ENCODE data around the gene CIC. TPM values are rescaled to one million over a fixed set of nuclear protein-coding genes. Genes with fewer than 3 reads are reported as not detected.

The CIC gene
- total RNA-seq = 40.2 TPM

DNA sequence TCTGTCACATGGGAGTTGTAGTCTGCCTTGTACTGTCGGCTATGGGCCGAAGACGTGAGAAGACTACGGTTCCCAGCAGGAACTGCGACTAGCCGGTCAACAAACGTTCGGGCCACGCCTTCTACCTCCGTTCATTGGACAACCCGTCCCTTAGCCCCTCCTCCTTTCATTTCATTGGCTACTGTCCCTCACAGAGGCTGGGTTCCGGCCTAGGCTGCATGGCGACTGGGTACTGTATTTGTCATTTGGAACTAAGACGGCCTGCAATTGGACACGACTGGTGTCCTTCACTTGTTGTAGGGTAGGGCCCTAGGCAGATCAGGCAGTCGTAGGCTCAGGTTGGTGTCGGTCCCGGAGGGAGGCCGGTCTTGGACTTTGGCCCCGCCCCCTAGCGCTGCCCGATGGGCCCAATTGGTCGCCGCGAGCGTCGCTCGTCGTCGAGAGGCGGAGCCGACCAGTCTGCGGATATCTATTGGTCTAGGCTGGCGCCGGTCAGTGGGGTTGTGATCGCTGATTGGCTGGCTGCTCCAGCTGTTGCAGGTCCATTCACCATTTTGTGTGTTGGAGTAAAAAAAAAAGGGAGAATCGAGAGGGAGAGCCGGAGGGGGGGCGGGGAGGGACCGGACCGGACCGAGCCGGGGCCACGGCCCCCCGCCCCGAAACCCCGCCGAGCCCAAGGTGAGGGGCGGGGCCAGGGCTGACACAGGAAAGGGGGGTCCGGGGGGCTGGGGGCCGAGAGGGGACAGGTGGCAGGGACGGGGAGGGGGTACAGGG, at the start of gene CIC:
Gene CIC, plus strand, starts transcription at position 549 of the 774 bp plus-strand sequence. CDS start 2,532 bp downstream, outside the sequence.

GRCh38 chr19:42219812-42220750, 49.0 kb upstream of the CIC start, which contains the start of gene ZNF526:
ZNF526 (plus strand) TSS chr19:42220312; CDS start chr19:42224404, 4,092 bp downstream.

GRCh38 chr19:42242512-42243409, 26.3 kb upstream of the CIC start, which contains the start of gene GSK3A:
GSK3A (minus strand) TSS chr19:42242602; CDS start chr19:42242465, 137 bp downstream.

DNA sequence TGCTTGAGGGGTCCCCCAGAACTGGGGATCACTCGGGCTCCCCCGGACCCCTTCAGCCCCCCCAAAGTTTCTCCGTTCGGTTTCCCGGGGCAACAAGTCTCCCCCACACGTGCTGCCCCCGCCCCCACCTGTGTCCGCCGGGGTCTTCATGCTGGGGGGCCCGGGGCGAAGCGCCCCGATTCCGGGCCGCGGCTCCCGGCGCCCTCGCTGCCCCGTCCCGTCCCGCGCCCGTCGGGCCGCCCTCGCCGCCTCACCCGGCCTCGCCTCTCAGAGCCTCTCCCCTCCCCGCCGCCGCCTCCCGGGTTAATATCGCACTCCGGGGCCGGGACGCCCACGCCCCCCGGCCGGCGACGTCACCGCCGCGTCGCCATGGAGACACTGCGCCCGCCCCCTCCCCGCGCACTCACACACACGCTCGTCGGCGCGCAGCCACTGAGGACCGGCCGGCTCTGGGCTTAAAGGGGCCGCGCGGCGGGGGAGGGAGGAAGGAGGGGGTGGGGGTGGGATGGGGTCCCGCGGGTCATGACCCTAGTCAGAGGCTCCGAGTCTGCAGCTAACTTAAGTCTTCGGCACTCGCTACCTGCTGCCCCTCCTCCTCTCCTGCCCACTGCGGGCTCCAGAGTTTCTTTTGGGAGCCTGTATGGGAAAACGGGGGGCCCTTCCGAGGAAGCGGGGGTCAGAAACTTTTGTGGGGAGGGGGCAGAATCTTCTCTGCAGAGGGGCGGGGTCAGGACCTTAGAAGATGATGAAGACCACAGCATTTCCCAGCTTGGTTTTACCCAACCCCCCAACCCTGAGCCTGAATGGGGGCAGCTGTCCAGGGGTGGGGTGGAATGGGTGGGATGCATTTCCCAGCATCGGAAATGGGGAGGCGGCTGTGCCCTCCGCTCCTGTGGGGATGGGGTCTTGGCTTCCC, 13.9 kb upstream of the CIC start, which contains the start of gene ERF:
Gene ERF, minus strand, starts transcription at position 279 of the 916 bp plus-strand sequence. Its CDS starts 129 bp downstream, at position 150.

DNA sequence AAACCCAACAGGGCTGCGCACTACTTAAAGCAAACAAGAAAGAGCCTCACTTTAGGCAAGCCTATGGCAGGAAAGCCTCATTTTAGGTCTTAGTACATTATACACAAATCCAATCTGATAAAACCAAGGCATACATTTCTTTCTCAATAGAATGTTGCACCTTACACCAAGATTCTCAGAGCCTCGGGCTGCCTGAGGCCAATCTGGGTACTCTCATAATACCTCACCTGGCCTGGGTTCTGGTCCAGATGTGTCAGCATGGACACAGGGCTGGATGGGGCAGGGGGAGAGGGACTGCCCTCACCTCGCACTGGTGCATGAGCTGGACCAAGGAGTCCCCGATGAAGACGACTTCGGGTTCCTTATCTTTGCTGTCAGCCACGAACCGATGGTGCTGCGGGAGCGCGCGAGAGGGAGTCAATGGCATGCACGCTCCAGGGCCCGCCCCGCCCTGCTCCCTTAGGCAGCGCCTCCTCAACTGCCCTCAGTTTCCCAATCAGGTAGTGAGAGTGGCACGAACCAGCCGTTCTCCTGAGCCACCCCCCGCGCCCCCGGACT, 32.7 kb downstream of the CIC start, which contains the start of gene PRR19:
Gene PRR19, plus strand, starts transcription at position 487 of the 558 bp plus-strand sequence. CDS start 7,453 bp downstream, outside the sequence.

GRCh38 chr19:42313096-42313839, 44.2 kb downstream of the CIC start, which contains the start of gene TMEM145:
TMEM145 (plus strand) TSS chr19:42313309; CDS start chr19:42313377, 68 bp downstream.

GRCh38 chr19:42325308-42325895, 56.4 kb downstream of the CIC start, which contains the start of gene MEGF8:
MEGF8 (plus strand) TSS chr19:42325635; CDS start chr19:42326244, 609 bp downstream.

Other genes starting within 250 kb of the CIC start
- gene GRIK5, start 199.0 kb upstream of the CIC start, total RNA-seq = 20.8 TPM
- gene ZNF574, start 193.1 kb upstream of the CIC start, total RNA-seq = 21.1 TPM
- gene POU2F2, start 136.8 kb upstream of the CIC start, total RNA-seq = 0.70 TPM
- 36.3 TPM for gene DEDD2, start 51.6 kb upstream of the CIC start, total RNA-seq
- 10.2 TPM for gene ZNF526, start 48.9 kb upstream of the CIC start, total RNA-seq
- 29.5 TPM for gene GSK3A, start 26.6 kb upstream of the CIC start, total RNA-seq
- gene ERF, start 14.1 kb upstream of the CIC start, total RNA-seq = 43.8 TPM
- gene PRR19, start 32.9 kb downstream of the CIC start, total RNA-seq = 0.70 TPM
- gene PAFAH1B3, start 33.4 kb downstream of the CIC start, total RNA-seq = 57.8 TPM
- gene TMEM145, start 44.1 kb downstream of the CIC start, total RNA-seq = 0.99 TPM
- gene MEGF8, start 56.4 kb downstream of the CIC start, total RNA-seq = 50.2 TPM
- 0.76 TPM for gene CNFN, start 121.0 kb downstream of the CIC start, total RNA-seq
- 16.4 TPM for gene LIPE, start 158.1 kb downstream of the CIC start, total RNA-seq
- gene CXCL17, start 173.7 kb downstream of the CIC start, total RNA-seq = 0.23 TPM

Data from metanephros (tissue), 1 donor.